SK-N-MC (cell line): ENCODE measurements around the gene EIF4EBP2.

Experiments
- DNase-seq: peaks from one replicate; pipeline ENCODE4 v3.0.0-alpha.2; 2011; ENCODE audit warnings: low read depth, low spot score
- H3K27ac ChIP-seq: fragments of 200-600 bp; sonication (generic); 2 replicates; pipeline ENCODE4 v1.5.1; 2016; ENCODE audit warnings: mixed run types
- H3K36me3 ChIP-seq: fragments of 200-600 bp; sonication (generic); 2 replicates; pipeline ENCODE4 v1.6.1; 2017; ENCODE audit warnings: antibody characterized with exemption, low read length, mixed read lengths; ENCODE audit not compliant: insufficient read depth
- H3K4me3 ChIP-seq: fragments of 200-600 bp; sonication (generic); 2 replicates; pipeline ENCODE4 v1.5.1; 2016
- H3K9ac ChIP-seq: fragments of 200-600 bp; sonication (generic); 2 replicates; pipeline ENCODE4 v1.8.0; 2017; ENCODE audit warnings: mixed run types, mixed read lengths; ENCODE audit not compliant: insufficient read length
- H3K9me3 ChIP-seq: fragments of 200-600 bp; sonication (generic); 2 replicates; pipeline ENCODE4 v1.6.1; 2017; ENCODE audit warnings: low read depth, mild to moderate bottlenecking, antibody characterized with exemption, low read length, moderate library complexity, mixed read lengths
- EZH2 ChIP-seq: fragments of 200-600 bp; sonication (generic); IDR thresholded peaks from one replicate; pipeline ENCODE4 v1.6.1; 2017; ENCODE audit warnings: antibody characterized with exemption
- FOXP2 ChIP-seq: optimal IDR thresholded peaks from 2 replicates; pipeline ENCODE3; 2011; ENCODE audit warnings: mild to moderate bottlenecking, moderate library complexity; ENCODE audit not compliant: insufficient read depth; ENCODE audit errors: extremely low read length, control extremely low read depth
- POLR2AphosphoS5 ChIP-seq: IDR thresholded peaks from 2 replicates; pipeline ENCODE4 v1.6.1; 2012; ENCODE audit warnings: mild to moderate bottlenecking, low read depth, low read length, borderline replicate concordance

EIF4EBP2 gene

DNA sequence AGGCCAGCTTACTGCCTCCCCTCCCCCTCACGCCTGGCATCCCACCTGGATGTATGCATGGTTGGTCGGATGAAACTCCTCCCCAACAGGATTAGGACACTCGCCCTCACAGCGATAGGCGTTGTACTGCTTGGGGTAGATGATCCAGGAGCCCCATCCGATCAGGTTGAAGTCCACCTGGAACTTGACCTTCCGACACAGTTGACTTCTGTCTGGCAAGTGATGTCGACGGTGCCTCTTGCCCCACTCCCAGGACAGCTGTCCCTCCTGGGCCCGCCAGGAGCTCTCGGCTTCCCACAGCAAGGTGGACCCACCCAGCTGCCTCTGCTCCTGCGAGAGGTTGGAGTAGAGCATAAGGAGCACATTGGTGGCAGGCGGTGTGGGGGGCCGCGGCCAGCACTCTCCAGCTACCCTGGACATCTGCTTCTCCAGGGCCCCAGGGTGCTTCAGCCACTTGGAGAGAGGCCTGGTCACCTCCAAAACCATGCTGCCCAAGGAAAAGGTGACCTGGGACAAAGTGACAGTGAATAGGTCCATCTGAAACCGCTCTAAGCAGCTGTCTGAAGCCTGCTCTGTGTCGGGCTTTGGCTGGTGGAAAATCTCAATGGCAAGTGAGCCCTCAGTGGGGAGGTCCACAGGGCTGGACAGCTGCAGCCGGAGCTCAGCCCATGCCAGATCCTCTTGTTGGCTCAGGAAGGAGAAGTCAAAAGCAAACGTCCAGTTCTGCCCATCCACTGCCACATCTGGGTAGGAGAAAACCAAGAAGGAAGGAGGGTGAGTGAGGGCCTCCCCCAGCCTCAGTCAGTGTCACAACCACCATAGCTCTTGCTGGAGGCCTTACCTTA, 31.5 kb downstream of the EIF4EBP2 start:
- no peak overlapping the region for H3K9ac ChIP-seq
- no peaks in the 10 kb centered on the region for H3K36me3 ChIP-seq
- no peak overlapping the region for H3K27ac ChIP-seq
- no peaks in the 10 kb centered on the region for H3K9me3 ChIP-seq
- H3K4me3 ChIP-seq, result no peak overlapping the region
- no peak for DNase-seq
- no peak for TF ChIP-seq FOXP2
- TF ChIP-seq POLR2AphosphoS5, result no peak
- no peak for TF ChIP-seq EZH2

DNA sequence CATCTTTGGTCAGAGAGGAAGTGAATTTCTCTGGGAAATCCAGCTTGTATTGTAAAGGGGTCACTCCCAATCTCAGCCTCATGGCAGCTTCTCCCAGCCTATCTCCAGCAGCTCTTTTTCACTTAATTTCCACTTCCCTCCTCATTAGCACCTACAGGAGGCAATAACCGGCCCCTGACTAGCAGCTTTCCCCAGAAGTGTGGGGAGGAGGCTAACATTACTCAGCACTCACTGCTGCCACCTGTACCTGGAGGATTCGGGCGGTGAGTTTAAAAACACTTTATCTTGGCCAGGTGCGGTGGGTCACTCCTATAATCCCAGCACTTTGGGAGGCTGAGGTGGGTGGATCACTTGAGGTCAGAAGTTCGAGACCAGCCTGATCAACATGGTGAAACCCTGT, 33.8 kb downstream of the EIF4EBP2 start:
- Histone ChIP-seq H3K36me3 (no peaks in the 10 kb centered on the region), H3K27ac (no peak overlapping the region), H3K9me3 (no peaks in the 10 kb centered on the region), H3K4me3 (no peak overlapping the region), H3K9ac (no peak overlapping the region)
- no peak for TF ChIP-seq POLR2AphosphoS5
- no peak for TF ChIP-seq EZH2
- TF ChIP-seq FOXP2, result no peak
- no peak for DNase-seq

DNA sequence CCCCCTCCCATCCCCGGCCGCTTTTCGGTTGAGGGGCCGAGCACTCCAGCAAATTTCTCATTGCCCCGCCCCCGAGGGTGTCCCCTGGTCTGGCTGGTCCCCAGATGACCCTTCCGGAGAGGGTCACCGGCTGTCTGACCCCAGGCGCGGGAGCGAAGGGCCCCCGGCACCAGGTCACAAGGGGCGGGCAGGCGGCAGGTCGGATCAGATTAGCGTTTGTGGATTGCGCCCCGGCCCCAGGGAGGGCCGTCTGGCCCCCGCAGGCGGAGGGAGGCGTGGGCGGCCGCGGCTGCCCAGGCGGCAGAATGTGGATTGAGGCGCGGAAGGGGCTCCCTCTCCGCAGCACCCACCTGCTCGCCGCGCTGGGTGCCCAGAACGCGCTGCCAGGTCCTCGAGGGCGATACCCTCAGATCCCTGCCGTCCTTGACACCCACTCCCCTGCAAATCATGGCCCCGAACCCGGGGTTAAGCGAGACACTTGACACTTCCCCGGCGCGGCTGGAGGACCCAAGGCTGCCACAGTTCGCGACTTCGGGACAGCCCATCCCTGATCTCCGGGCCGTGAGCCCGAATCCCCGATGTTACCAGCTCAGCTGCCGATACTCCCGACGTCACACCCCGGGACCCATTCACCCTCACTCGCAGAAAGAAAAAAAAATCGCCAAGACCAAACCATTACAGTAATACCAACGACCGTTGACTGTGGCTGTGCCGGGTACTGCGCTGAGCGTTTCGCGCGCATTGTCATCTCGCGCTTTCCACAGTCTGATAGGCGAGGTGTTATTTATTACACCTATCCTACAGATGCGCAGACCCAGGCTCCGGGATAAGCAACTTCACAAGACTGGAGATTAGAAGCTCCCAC, 36.6 kb downstream of the EIF4EBP2 start:
- Histone ChIP-seq H3K9ac (no peak overlapping the region), H3K4me3 (peak overlapping the region; percentile 43; the same call in 1 of the 2 replicates), H3K9me3 (no peaks in the 10 kb centered on the region), H3K36me3 (no peaks in the 10 kb centered on the region), H3K27ac (no peak overlapping the region)
- TF ChIP-seq EZH2, result no peak
- TF ChIP-seq POLR2AphosphoS5, result no peak
- no peak for DNase-seq

DNA sequence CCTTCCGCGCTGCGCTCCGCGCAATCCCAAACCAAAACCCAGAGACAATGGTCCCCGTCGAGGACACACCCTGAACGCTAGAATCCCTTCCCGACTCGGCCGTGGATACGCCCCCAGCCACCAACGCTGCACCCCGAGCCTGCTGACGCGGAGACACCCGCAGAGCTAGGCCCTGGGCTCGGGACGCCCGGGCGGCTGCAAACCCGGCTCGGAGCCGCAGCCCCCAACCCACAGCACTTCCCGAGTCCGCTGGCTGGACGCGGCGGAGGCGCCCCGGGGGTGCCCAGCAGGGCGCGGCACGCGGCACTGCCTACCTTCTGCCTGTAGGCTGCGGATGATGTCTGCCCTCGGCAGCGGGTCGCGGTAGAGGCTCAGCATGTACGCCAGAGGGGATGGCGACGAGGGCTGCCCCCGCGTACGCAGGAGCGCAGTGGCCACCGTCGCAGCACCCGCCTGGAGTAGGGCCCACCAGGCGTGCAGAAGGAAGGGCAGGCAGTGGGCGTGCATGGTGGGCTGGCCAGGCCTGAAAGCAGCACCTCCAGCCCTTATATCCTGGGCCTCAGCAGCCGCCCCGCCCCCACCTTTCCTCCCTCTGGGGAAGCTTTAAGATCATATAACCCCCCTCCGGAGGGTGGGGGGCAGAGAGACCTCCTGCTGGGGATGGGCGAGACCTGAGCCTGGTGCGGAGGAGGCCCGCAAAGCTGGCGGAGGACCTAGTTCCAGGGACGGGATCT, 37.4 kb downstream of the EIF4EBP2 start, which contains the start of gene NODAL:
Gene NODAL, minus strand, starts transcription at position 521 of the 734 bp plus-strand sequence. Its CDS starts 14 bp downstream, at position 507.
- Histone ChIP-seq H3K9ac (no peak within 1 kb of the TSS), H3K36me3 (no peaks in the 10 kb centered on the region), H3K4me3 (peak within 1 kb of the TSS; percentile 43; the same call in 1 of the 2 replicates), H3K27ac (no peak within 1 kb of the TSS), H3K9me3 (no peaks in the 10 kb centered on the region)
- no peak for DNase-seq
- TF ChIP-seq EZH2 (no peak), FOXP2 (no peak), POLR2AphosphoS5 (no peak)

GRCh38 chr10:70441895-70442309, 38.0 kb downstream of the EIF4EBP2 start:
- no peak for DNase-seq
- H3K27ac ChIP-seq, result no peak overlapping the region
- TF ChIP-seq POLR2AphosphoS5 (no peak), EZH2 (no peak), FOXP2 (no peak)
- no peak overlapping the region for H3K4me3 ChIP-seq
- H3K36me3 ChIP-seq, result no peaks in the 10 kb centered on the region
- no peaks in the 10 kb centered on the region for H3K9me3 ChIP-seq
- no peak overlapping the region for H3K9ac ChIP-seq

GRCh38 chr10:70442332-70442988, 38.5 kb downstream of the EIF4EBP2 start:
- no peak overlapping the region for H3K27ac ChIP-seq
- DNase-seq, result no peak
- no peaks in the 10 kb centered on the region for H3K36me3 ChIP-seq
- no peak overlapping the region for H3K4me3 ChIP-seq
- no peak overlapping the region for H3K9ac ChIP-seq
- TF ChIP-seq POLR2AphosphoS5, result no peak
- TF ChIP-seq FOXP2, result no peak
- TF ChIP-seq EZH2, result no peak
- no peaks in the 10 kb centered on the region for H3K9me3 ChIP-seq

- TF ChIP-seq EZH2, result no peak
- no peak for TF ChIP-seq POLR2AphosphoS5
- no peak for TF ChIP-seq FOXP2
- Histone ChIP-seq H3K27ac (no peak overlapping the region), H3K36me3 (no peaks in the 10 kb centered on the region), H3K9me3 (no peaks in the 10 kb centered on the region), H3K4me3 (no peak overlapping the region), H3K9ac (no peak overlapping the region)
- no peak for DNase-seq
Measured at GRCh38 chr10:70444744-70445143, 40.8 kb downstream of the EIF4EBP2 start.
